GM18508 (cell line): ENCODE measurements around the gene SEMA4D.

Experiments
- ATAC-seq: cut with Tn5 transposase; IDR thresholded peaks from one replicate; pipeline ENCODE4 v1.9.1; 2021; ENCODE audit warnings: moderate number of reproducible peaks; ENCODE audit not compliant: insufficient read depth, unreplicated experiment

SEMA4D gene

GRCh38 chr9:89530726-89531125 is 32.8 kb upstream of the SEMA4D start:
- no peak for ATAC-seq

- no peak for ATAC-seq
These were observed 31.5 kb upstream of the SEMA4D start for GRCh38 chr9:89529243-89530035.

- ATAC-seq: no peak
These were observed 30.6 kb upstream of the SEMA4D start for GRCh38 chr9:89528540-89528939.

- ATAC-seq: no peak
These were observed 30.2 kb upstream of the SEMA4D start for GRCh38 chr9:89528131-89528530.

- no peak for ATAC-seq
These were observed 29.2 kb upstream of the SEMA4D start for GRCh38 chr9:89527084-89527483.

GRCh38 chr9:89526667-89527066 is 28.8 kb upstream of the SEMA4D start:
- no peak for ATAC-seq

- ATAC-seq: no peak
These were observed 27.8 kb upstream of the SEMA4D start for GRCh38 chr9:89525446-89526374.

- no peak for ATAC-seq
These were observed 27.1 kb upstream of the SEMA4D start for GRCh38 chr9:89524963-89525362.

GRCh38 chr9:89523948-89524347 is 26.0 kb upstream of the SEMA4D start:
- no peak for ATAC-seq

GRCh38 chr9:89522959-89523285 is 25.0 kb upstream of the SEMA4D start:
- no peak for ATAC-seq

GRCh38 chr9:89522261-89522958 is 24.5 kb upstream of the SEMA4D start:
- ATAC-seq: peak; percentile 66

GRCh38 chr9:89519366-89519805 is 21.5 kb upstream of the SEMA4D start:
- ATAC-seq: no peak

GRCh38 chr9:89518466-89519365 is 20.8 kb upstream of the SEMA4D start:
- ATAC-seq: no peak

- no peak for ATAC-seq
These were observed 17.5 kb upstream of the SEMA4D start for GRCh38 chr9:89515416-89515815.

GRCh38 chr9:89514956-89515355 is 17.0 kb upstream of the SEMA4D start:
- no peak for ATAC-seq

GRCh38 chr9:89514337-89514736 is 16.4 kb upstream of the SEMA4D start:
- no peak for ATAC-seq

GRCh38 chr9:89513837-89514236 is 15.9 kb upstream of the SEMA4D start:
- ATAC-seq: no peak

GRCh38 chr9:89512382-89512781 is 14.5 kb upstream of the SEMA4D start:
- ATAC-seq: no peak

- ATAC-seq: no peak
These were observed 11.2 kb upstream of the SEMA4D start for GRCh38 chr9:89508951-89509615.
